Activated T-cell treated with anti-CD3 and anti-CD28 coated beads for 48 hours (primary cell): Measurements from ENCODE around the gene ZNF334.

Experiments used
- DNase-seq: peaks from one replicate; pipeline ENCODE4 v3.0.0-alpha.2; 2020; ENCODE audit warnings: low read depth

The ZNF334 gene

GRCh38 chr20:46485431-46485830 is 27.9 kb downstream of the ZNF334 start:
- DNase-seq, result no peak

- DNase-seq, result no peak
Measured at GRCh38 chr20:46484954-46485353, 28.4 kb downstream of the ZNF334 start.

GRCh38 chr20:46483879-46484278 is 29.5 kb downstream of the ZNF334 start:
- DNase-seq, result no peak

- DNase-seq, result no peak
Measured at GRCh38 chr20:46482864-46483263, 30.5 kb downstream of the ZNF334 start.

GRCh38 chr20:46477640-46478039 is 35.7 kb downstream of the ZNF334 start:
- DNase-seq, result no peak

- DNase-seq, result no peak
Measured at GRCh38 chr20:46477225-46477624, 36.1 kb downstream of the ZNF334 start.

GRCh38 chr20:46468508-46468907 is 44.9 kb downstream of the ZNF334 start:
- DNase-seq, result no peak

- no peak for DNase-seq
Measured at GRCh38 chr20:46464451-46464850, 48.9 kb downstream of the ZNF334 start.

GRCh38 chr20:46463852-46464251 is 49.5 kb downstream of the ZNF334 start:
- DNase-seq, result no peak

GRCh38 chr20:46461808-46462207 is 51.6 kb downstream of the ZNF334 start:
- DNase-seq, result no peak

- DNase-seq, result peak; percentile 6
Measured at GRCh38 chr20:46458866-46459750, 54.3 kb downstream of the ZNF334 start.

- DNase-seq, result no peak
Measured at GRCh38 chr20:46456255-46457028, 56.9 kb downstream of the ZNF334 start.

GRCh38 chr20:46455729-46456128 is 57.6 kb downstream of the ZNF334 start:
- DNase-seq, result no peak
